ENCODE results near the gene ESYT2. TPM values are rescaled to one million over a fixed set of nuclear protein-coding genes. Genes with fewer than 3 reads are reported as not detected.
"Not testable (repeated sequence)": the region's sequence is repeated elsewhere in the genome, so short reads cannot be mapped to it uniquely, and the experiment has no call there.

ESYT2 gene
- total and polyA plus RNA-seq, 9 of the 15 experiments (the other 6 are each of a cell fraction or from before 2014, with no cell fraction given): 5.8 to 86.9 (median 64.7) TPM

DNA sequence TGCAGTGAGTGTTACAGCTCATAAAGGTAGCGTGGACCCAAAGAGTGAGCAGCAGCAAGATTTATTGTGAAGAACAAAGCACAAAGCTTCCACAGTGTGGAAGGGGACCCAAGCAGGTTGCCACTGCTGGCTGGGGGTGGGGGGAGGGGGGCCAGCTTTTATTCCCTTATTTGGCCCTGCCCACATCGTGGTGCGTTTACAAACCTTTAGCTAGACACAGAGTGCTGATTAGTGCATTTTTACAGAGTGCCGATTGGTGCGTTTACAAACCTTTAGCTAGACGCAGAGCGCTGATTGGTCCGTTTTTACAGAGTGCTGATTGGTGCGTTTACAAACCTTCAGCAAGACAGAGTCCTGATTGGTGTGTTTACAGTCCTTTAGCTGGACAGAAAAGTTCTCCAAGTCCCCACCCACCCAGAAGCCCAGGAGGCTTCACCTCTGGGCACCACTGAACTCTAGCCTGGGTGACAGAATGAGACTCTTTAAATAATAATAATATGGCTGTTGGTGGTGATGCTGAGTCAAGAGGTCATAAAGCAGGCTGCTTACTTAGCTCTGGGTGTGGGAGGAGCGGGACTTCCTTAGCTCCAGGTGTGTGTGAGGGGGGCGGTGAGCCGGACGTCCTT is 33.8 kb upstream of the ESYT2 start (continued):
- TF ChIP-seq HDAC2 (IDR thresholded peaks at IDR 0.05) (0 out of 2 replicates have a peak, but pooled peaks have one; percentile 36), MTA3 (IDR thresholded peaks at IDR 0.05; ENCODE audit: borderline replicate concordance) (peak; percentile 30; the same call in 1 of the 2 replicates), MAFF (IDR thresholded peaks at IDR 0.05; ENCODE audit: low read length) (peak; percentile 66; the same call in 1 of the 2 replicates), ERF (CRISPR knock-in tag; IDR thresholded peaks at IDR 0.05) (peak; percentile 59; the same call in 1 of the 2 replicates), CTBP1 (IDR thresholded peaks at IDR 0.05; ENCODE audit: borderline replicate concordance) (0 out of 2 replicates have a peak, but pooled peaks have one; percentile 12), NCOR1 (IDR thresholded peaks at IDR 0.05) (peak; percentile 10; the same call in 1 of the 2 replicates), NFYB (IDR thresholded peaks at IDR 0.05; ENCODE audit: extremely low read depth, insufficient read length) (peak; percentile 88), NR2C2 (tag; IDR thresholded peaks at IDR 0.05) (peak; percentile 58; the same call in 1 of the 2 replicates), TAL1 (IDR thresholded peaks at IDR 0.05) (peak; percentile 41; the same call in 1 of the 2 replicates), NR2C1 (tag; IDR thresholded peaks at IDR 0.05) (0 out of 2 replicates have a peak, but pooled peaks have one; percentile 11), MYC (IDR thresholded peaks at IDR 0.05; ENCODE audit: low read depth, low read length) (peak; percentile 29; the same call in 1 of the 2 replicates), MYC (CRISPR knock-in tag; IDR thresholded peaks at IDR 0.05; ENCODE audit: borderline replicate concordance, low read depth) (peak; percentile 48; the same call in 1 of the 2 replicates), TEAD4 (IDR thresholded peaks at IDR 0.05; ENCODE audit: low read length) (peak; percentile 81), CC2D1A (IDR thresholded peaks at IDR 0.05) (peak; percentile 97), CREB1 (IDR thresholded peaks at IDR 0.05) (peak; percentile 31; the same call in 1 of the 2 replicates), CBFA2T3 (IDR thresholded peaks at IDR 0.05) (peak; percentile 88), ZNF766 (CRISPR knock-in tag; conservative IDR thresholded peaks at IDR 0.05) (peak; percentile 5; the same call in 1 of the 2 replicates)
- TF ChIP-seq NR2C2 (CRISPR knock-in tag; IDR thresholded peaks at IDR 0.05); NR2C1 (IDR thresholded peaks at IDR 0.05); TEAD4 (CRISPR knock-in tag; IDR thresholded peaks at IDR 0.05; ENCODE audit: borderline replicate concordance); CREB1 (CRISPR knock-in tag; IDR thresholded peaks at IDR 0.05): not testable (repeated sequence)
- TF ChIP-seq, protein P1, sequence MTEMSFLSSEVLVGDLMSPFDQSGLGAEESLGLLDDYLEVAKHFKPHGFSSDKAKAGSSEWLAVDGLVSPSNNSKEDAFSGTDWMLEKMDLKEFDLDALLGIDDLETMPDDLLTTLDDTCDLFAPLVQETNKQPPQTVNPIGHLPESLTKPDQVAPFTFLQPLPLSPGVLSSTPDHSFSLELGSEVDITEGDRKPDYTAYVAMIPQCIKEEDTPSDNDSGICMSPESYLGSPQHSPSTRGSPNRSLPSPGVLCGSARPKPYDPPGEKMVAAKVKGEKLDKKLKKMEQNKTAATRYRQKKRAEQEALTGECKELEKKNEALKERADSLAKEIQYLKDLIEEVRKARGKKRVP (CRISPR knock-in tag; IDR thresholded peaks at IDR 0.05): peak; percentile 42; the same call in 1 of the 2 replicates
- TF ChIP-seq, protein P2, sequence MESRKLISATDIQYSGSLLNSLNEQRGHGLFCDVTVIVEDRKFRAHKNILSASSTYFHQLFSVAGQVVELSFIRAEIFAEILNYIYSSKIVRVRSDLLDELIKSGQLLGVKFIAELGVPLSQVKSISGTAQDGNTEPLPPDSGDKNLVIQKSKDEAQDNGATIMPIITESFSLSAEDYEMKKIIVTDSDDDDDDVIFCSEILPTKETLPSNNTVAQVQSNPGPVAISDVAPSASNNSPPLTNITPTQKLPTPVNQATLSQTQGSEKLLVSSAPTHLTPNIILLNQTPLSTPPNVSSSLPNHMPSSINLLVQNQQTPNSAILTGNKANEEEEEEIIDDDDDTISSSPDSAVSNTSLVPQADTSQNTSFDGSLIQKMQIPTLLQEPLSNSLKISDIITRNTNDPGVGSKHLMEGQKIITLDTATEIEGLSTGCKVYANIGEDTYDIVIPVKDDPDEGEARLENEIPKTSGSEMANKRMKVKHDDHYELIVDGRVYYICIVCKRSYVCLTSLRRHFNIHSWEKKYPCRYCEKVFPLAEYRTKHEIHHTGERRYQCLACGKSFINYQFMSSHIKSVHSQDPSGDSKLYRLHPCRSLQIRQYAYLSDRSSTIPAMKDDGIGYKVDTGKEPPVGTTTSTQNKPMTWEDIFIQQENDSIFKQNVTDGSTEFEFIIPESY (CRISPR knock-in tag; IDR thresholded peaks at IDR 0.05): peak; percentile 67
- TF ChIP-seq, protein P3, sequence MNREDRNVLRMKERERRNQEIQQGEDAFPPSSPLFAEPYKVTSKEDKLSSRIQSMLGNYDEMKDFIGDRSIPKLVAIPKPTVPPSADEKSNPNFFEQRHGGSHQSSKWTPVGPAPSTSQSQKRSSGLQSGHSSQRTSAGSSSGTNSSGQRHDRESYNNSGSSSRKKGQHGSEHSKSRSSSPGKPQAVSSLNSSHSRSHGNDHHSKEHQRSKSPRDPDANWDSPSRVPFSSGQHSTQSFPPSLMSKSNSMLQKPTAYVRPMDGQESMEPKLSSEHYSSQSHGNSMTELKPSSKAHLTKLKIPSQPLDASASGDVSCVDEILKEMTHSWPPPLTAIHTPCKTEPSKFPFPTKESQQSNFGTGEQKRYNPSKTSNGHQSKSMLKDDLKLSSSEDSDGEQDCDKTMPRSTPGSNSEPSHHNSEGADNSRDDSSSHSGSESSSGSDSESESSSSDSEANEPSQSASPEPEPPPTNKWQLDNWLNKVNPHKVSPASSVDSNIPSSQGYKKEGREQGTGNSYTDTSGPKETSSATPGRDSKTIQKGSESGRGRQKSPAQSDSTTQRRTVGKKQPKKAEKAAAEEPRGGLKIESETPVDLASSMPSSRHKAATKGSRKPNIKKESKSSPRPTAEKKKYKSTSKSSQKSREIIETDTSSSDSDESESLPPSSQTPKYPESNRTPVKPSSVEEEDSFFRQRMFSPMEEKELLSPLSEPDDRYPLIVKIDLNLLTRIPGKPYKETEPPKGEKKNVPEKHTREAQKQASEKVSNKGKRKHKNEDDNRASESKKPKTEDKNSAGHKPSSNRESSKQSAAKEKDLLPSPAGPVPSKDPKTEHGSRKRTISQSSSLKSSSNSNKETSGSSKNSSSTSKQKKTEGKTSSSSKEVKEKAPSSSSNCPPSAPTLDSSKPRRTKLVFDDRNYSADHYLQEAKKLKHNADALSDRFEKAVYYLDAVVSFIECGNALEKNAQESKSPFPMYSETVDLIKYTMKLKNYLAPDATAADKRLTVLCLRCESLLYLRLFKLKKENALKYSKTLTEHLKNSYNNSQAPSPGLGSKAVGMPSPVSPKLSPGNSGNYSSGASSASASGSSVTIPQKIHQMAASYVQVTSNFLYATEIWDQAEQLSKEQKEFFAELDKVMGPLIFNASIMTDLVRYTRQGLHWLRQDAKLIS (CRISPR knock-in tag; IDR thresholded peaks at IDR 0.05): 0 out of 2 replicates have a peak, but pooled peaks have one; percentile 36

Measured in K562 (cell line).